ENCODE measurements around the gene CCNJL. TPM values are rescaled to one million over a fixed set of nuclear protein-coding genes. Genes with fewer than 3 reads are reported as not detected.

Gene CCNJL
- total RNA-seq, 1 experiment from 2014 or later = 10.5 TPM

DNA sequence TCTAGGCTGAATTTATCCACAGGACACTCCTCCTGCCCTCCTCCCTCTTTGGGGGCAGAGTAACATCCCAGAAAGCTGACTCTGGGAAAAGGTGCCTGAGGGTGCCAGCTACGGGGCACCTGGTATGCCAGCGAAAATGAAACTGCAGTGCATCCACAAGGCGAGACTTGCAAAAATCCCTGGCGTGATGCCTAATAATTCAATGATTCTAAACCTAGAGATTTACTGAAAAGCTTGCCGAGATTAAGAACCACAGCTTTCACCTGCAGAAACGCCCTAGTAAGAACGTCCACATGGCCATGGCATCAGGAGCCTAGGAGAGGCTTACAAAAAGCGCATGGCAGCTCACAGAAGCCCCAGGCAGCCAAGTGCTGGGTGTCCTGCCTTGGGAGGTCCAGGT lies 20.9 kb downstream of the CCNJL start:
- no peak for DNase-seq (ENCODE audit: low spot score)

DNA sequence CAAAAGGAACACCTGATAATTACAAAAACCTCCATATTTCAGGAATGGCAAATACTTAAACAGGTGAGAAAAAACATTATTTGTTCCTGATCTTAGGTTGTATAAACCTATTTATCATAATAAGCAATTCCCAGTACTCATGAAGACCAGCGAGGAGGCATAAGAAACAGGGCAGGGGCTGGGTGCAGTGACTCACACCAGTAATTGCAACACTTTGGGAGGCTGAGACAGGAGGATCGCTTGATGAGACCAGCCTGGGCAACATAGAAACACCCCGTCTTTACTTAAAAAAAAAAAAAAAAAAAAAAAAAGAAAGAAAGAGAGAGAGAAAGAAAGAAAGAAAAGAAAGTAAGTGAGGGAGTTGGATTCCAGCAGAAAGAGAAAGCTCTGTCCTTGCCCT lies 21.6 kb downstream of the CCNJL start:
- no peak for DNase-seq (ENCODE audit: low spot score)

DNA sequence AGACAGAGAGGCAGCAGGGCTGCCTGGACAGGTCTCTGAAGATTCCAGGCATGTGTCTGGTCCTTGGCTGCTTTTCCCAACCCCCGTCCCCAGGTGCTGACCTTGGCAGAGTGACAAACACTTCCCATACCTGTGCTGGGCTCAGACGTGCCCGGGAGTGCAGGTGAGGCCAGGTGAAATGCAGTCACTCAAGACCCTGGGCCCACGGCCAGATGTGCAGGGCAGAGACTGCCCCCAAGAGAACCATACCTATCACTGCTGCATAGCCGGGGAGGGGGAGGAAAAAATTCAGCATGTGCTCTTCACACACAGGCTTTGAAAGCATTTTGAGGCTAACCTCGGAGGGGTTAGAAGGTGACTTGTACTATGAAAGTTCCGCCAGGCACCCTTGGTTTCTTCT lies 22.6 kb downstream of the CCNJL start:
- no peak for DNase-seq (ENCODE audit: low spot score)

DNA sequence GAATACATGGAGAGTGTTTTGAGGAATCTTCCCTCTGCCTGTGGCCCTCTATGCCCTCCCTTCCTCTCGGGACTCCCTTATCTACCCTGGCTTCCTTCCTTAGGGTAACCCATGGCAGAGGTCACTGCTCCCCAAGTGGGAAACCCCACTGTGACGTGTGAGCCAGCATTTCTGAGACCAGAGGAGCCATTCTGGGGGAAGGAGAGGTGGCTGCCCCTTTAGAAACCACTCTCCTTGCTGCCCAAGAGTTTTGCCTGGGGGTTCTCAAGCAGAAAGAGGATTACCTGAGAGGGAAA lies 23.1 kb downstream of the CCNJL start:
- DNase-seq (ENCODE audit: low spot score) = no peak

DNA sequence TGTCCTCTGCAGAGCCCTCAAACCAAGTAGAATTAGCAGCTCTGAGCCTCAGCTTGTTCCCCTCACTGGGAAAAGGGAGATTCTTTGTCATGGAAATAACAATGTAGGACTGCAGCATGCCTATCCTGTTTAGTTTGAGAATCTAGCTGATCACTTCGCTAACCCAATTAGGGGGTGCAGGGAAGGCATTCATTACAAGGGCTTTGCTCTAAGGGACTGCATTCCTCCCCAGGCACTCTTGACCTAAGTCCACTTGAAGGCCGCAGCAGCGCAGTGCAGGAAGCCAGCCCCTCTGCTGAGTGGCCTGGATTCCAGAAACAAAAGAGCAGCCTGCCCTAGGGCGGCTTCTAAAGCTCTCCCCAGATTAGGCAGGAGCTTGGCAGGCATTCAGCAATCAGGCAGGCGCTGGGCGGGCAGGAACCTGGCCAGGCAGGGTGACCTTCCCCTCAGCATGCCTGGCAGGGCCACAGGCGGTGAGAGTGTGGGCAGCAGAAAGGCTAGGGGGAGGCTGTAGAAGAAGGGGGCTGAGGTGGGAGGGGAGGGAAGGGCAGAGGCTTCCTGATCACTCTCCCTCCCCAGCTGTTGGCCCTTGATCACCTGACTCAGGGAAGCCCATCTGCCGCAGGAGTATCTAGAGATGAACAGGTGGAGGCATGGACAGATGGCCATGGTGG lies 24.8 kb downstream of the CCNJL start:
- peak; percentile 58 for DNase-seq (ENCODE audit: low spot score)

DNA sequence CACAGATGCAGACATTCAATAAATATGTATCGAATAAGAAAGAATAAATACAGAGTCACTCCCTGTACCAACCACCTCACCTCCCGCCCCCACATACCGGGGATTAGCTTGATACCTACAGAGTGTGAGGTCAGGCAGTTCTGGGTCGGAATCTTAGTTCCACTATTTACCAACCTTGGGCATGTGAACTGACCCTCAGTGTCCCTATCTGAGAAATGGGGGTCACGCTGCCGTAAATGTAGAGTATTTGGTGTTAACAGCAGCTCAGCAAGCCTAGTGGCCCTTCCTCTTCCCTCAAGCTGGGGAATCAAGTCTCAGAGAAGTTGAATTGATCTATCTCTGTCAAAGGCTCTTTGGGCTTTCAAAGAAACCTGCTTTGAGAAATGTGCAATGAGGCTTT lies 25.4 kb downstream of the CCNJL start:
- DNase-seq (ENCODE audit: low spot score) = no peak

DNA sequence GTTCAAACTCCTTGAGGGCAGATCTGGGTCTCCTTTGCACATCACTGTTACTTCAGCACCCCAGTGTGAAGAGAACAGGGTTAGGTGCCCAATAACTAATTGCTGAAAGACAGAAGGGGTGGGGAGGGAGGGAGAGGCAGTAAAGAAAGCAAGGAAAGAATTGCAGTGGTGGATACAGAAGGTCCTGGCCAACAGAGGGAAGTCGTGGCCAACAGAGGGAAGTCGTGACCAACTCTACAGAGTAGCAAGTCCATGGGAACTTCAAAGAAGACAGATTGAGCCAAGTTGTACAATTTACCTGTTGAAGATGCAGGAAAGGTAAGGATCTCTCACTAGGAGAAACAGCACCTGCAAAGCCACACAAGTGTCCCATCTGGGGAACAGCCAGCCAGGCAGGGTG lies 27.0 kb downstream of the CCNJL start:
- DNase-seq (ENCODE audit: low spot score) = no peak

DNA sequence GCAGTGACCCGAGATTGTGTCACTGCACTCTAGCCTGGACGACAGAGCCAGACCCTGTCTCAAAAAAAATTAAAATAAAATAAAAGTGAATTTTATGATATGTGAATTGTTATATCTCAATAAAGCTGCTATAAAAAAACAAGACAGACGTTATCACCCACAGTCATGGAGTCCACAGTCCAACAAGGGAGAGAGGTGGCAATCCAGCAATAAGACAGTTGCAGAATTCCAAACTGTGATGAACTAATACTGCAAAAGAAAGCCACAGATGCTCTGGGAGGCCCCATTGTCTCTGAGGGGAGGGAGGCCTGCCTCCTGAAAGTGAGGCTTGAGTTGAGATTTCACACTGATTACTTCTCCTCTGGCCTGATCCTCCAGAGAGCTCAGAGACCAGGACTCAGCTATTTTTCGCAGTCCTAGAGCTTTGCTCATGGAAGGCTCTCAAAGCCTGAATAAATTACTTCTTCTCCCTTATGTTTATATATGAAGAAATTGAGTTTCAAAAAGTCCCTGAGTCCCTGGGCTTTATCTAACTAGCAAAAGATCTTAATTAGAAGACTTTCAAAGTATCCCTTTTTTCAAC lies 28.0 kb downstream of the CCNJL start:
- DNase-seq (ENCODE audit: low spot score) = no peak

DNA sequence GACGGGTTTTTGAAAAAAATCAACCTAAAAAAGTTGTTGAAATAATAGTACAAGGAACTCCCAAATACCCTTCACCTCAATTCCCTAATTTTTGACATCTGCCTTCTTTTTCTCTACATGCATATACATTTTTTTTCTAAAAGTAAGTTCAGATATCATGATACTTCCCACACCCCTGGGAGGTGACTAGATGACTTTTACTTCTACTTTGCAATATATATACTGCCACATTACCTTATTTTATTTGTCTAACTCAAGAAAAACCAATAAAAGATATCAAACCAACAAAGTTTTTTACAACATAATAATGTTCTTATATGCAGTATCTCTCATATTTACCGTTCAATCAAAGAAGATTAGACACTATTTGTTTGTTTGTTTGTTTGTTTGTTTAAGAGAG lies 31.1 kb downstream of the CCNJL start:
- no peak for DNase-seq (ENCODE audit: low spot score)

DNA sequence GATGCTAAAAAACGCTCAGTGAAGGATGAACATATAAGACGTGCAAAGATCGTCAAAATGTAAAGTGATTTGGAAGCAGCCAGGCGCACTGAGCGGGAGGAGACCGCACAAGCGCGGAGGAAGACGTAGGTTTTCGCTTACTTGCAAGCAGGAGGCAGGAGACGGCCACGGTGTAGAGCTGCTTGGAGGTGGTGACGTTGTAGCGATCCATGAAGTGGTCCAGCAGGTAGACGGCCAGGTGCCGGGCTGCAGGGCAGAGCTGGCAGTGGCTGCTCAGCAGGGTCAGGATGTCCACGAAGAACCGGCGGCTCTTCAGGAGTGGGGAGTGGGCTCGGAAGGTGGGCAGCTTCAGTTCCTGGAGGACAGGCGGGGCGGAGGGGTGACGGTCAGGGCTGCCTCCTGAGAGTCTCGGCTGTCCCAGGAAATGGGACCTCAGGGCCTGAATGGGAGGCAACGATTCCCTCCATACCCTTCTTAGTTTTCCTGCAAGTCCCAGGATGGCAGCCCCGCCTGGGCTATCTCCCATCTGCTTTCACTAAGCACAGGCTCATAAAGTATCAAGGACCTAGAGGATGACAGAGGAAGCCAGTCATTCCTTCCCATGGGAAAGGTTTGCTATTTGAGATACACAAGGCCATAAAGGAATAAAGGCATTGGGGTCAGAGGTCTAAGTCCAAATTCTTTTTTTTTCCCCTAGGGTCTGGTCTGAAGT lies 31.8 kb downstream of the CCNJL start:
- DNase-seq (ENCODE audit: low spot score) = no peak

DNA sequence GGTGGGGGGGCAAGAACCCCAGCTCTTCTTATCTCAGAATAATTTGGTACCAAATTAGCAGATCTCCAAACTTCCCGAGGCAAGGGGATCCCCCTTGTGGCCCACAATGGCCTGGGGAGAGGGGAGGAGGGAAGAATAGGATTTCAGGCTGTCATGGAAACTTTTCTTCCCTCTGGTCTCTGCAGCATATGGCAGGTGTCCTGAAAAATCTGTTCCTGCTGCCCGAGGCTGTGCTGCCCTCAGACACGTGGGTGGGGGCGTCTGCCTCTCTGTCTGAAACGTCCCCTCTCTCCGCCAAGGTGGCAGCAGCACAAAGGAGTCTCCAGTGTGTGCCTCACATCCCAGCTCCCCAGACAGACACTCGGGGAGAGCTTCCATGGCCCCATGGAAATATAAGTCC lies 34.0 kb downstream of the CCNJL start:
- no peak for DNase-seq (ENCODE audit: low spot score)

DNA sequence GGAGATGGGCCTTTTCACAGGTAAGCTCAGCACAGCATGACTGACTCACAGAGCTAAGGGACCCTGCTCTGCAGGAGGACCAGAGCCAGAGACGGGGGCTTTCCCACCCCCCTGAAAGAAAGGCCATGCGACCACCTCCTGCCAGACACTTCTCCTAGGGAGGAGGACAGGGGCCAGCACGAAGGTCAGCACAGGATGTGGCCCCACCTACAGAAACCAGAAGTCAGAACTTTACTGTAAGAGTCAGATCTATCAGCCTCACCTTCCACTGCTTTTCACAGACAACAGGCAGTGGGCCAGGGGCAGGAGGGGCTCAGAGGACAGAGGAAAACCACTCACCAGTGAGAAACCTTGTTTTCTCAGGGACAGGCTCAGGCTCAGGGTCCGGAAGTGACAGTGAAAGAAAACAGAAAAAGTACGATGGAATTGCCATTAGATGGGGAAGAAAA lies 37.9 kb downstream of the CCNJL start:
- DNase-seq (ENCODE audit: low spot score) = no peak

DNA sequence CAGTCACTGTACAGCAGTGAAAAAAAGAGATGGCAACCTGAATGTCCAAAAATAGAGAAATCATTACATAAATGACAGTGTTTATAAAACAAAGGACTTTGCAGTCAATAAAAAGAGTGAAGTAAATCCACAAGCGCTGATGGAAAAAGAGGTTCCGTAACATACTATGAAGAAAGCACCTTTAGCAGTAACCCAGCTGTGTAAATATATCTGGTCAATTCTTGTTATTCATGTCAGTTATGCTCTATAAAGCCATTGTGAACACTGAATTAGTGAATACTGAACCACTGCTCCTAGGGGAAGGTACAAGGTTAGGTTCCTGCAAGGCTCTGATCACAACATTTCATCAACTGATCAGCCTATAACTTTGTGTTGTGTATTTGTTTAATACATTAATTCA lies 39.5 kb downstream of the CCNJL start:
- DNase-seq (ENCODE audit: low spot score) = no peak

DNA sequence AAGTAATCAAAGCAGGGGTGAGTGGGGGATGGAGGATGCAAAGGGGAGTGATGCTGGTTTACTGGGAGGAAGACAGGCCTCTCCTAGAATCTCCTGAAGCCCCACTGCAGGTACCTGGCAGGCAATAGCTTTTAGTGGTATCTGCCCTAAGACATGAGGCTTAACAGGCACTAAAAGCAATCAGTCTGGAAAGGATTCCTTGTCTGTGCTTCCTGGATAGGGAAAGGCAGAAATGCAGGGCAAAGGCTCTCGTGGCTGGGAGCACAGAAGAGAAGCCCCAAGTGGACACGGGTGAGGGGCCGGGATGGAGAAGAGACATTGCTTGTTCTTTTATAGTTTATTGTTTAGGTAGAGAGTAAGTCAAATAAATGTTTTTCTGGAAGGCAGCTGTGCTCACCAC lies 40.1 kb downstream of the CCNJL start:
- DNase-seq (ENCODE audit: low spot score) = no peak

DNA sequence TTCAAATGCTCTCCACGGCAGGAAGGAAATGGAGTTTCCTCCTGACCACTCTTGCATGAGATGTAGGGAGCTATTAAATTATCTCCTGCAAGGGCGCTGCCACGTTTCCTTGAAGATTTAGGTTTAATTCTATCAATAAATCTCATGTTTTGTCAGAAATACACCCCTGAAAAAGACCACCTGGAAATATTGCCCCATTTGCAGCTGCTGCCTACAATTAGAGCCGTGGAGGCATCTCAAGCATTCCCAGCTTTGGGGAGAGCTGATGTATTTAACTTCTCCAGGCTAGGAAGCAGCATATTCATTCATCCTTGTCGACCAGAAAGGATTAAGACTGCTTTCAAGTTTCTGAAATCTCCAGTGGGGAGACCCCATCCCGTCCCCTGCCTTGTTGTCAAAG lies 40.5 kb downstream of the CCNJL start:
- DNase-seq (ENCODE audit: low spot score) = no peak

DNA sequence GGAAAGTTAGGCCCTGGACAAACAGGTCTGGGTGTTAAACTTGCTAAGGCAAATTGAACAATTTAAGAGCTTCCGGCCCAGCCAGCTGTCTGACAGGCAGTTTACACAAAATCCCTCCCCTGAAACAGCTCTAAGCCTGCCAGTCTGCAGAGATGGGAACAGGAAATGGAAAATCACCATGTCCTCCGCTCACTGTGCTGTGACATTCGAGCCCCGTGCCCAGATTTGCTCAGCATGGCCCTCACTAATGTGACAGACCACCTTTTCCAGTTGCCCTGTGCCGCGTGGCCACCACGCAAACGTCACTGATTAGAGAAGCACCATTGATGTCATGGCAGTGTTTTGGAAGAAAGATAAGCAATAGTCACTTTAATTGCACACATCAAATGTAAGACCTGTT lies 41.0 kb downstream of the CCNJL start:
- DNase-seq (ENCODE audit: low spot score) = no peak

DNA sequence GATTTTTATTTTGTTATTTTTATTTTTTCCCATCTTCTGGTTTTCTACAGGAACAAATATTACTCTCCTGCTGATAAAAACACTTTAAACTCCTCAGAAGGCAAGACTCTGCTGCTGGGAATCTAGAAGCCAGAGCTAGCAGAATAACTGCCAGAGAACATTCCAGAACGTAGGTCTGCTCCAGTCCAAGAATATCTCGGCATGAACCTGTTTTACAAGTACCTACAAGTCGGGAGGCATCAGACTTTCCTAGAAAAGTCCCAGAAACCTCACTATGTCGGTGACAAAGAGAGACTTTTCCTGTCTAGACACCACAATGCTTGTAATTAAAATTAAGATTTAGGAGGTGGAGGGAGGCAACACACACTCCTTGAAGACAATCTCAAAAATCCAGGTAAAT lies 41.7 kb downstream of the CCNJL start:
- DNase-seq (ENCODE audit: low spot score) = no peak

DNA sequence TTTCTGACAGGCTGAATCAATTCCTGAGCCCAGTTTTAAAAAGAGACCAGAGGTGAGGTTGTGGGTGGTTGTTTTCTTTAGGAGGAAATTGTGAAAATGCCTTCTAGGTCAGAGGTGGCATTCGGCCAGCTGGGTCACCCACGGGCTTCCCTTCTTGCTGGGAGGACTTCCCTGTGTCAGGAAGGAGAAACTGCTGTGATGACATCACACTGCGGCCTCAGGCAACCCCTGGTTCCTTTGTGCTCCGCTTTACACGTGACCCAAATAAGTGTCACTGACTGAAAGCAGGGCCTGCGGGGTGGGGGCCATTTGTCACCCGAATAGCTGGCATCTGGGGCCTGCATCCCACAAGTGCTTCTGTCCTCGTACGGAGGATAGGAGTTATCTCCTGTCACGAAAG lies 43.3 kb downstream of the CCNJL start:
- peak; percentile 11 for DNase-seq (ENCODE audit: low spot score)

DNA sequence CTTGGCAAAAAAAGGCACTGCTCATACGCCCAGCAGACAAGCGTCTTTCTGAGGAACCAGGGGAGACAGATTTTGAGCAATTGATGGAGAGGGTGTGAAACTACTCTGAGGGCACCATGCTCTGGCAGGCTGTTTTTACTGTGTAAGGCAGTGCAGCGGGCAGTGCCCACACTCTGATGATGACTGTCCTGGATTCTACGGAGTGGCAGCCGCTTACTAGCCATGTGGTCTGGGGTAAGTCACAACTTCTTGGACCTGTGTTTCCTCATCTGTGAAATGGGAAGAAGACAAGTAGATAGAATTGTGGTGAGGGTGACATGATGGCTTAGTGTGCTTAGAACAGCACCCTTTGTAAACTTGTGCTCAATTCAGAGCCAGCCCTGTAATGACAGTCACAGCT lies 44.2 kb downstream of the CCNJL start:
- DNase-seq (ENCODE audit: low spot score) = no peak

DNA sequence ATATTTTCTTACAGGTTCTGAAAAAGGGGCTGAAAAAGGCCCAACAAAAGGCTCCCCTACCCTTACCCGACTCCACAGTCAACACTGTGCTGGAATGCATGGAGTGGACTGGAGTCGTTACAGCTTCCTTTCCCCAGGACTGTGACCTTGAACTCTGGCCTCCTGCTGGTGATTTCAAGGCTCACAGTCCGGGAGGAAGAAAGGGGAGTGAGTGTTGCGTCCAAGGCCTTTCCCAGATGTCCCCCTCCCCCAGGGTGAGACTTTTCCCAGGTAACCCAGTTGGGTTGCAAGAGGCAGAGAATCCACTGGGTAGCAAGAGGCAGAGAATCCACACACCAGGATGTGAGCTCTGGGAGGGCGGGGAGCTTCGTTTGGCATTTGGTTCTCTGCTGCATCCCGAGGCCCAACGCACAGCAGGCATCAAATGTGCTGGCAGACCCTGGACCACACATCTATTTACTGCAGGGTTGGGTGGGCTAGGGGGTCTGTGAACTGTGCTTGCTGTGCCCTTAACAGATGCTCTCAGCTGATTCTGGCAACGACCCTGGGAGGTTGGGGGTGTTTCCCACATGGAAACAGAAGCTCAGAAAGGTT lies 45.5 kb downstream of the CCNJL start:
- no peak for DNase-seq (ENCODE audit: low spot score)

DNA sequence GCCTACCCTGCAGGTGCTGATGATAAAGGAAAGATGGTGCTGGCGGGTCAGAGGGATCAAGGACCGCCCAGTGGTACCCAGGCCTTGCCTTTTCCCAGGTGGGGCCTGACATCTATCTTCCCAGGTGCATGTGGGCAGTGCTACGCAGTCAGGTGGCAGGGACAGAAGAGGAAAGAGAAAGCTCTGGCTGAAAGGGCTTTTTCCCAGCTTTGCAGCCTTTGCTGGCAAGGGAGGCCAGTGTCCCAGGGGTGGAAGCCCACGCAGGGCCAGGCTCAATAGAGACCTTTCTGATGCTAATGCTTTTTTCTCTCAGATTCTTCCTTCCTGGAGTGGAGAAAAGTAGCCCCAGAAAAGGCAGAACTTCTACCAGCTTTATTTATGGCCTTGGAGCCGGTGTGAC lies 46.3 kb downstream of the CCNJL start:
- no peak for DNase-seq (ENCODE audit: low spot score)

DNA sequence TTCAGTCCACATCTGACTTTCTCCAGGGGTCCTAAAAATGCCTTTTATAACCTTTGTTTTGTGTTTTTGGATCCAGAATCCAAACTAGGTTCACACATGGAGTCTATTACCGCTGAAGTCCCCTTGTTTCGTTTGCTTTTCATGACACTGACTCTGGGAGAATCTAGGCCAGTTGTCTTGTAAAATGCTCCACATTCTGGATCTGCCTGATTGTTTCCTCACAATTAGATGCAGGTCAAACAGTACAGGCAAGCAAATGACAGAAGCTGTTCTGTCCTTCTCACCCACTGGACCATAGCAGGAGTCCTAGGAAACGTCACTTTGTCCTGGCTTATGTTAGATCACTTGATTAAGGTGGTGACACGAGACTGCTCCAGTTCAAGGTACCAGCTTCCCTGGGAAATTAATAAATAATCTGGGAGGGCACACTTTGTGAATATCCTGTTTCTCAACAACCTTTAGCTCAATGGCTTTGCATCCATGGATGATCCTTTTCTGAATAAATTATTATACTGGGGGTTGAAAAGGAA lies 49.0 kb downstream of the CCNJL start:
- no peak for DNase-seq (ENCODE audit: low spot score)
